Neural cell (in vitro differentiated cells): ENCODE results near the gene KDM4B.

Experiments
- CTCF ChIP-seq: fragments of 450-650 bp; IDR thresholded peaks from 2 replicates; pipeline ENCODE4 v1.5.1; 2014; ENCODE audit warnings: antibody characterized with exemption, mild to moderate bottlenecking, moderate library complexity; ENCODE audit not compliant: poor library complexity, severe bottlenecking
- EP300 ChIP-seq: fragments of 450-650 bp; conservative IDR thresholded peaks from 2 replicates; pipeline ENCODE4 v1.6.1; 2014; ENCODE audit warnings: antibody characterized with exemption, mild to moderate bottlenecking, moderate library complexity; ENCODE audit not compliant: poor library complexity, severe bottlenecking
- EZH2 ChIP-seq: fragments of 200-600, 300-800 bp; shearing (Covaris generic), sonication (generic); IDR thresholded peaks from 2 replicates; pipeline ENCODE4 v1.6.1; 2014; ENCODE audit warnings: antibody characterized with exemption, low read length, borderline replicate concordance, mild to moderate bottlenecking; ENCODE audit not compliant: insufficient read depth, poor library complexity, severe bottlenecking
- MXI1 ChIP-seq: fragments of 450-650 bp; conservative IDR thresholded peaks from 2 replicates; pipeline ENCODE4 v1.6.1; 2014; ENCODE audit warnings: antibody characterized with exemption, mild to moderate bottlenecking; ENCODE audit not compliant: poor library complexity, severe bottlenecking
- POLR2AphosphoS5 ChIP-seq: IDR thresholded peaks from 2 replicates; pipeline ENCODE4 v1.6.1; 2012
- RAD21 ChIP-seq: fragments of 450-650 bp; conservative IDR thresholded peaks from 2 replicates; pipeline ENCODE4 v1.6.1; 2014; ENCODE audit warnings: antibody characterized with exemption, mild to moderate bottlenecking, moderate library complexity
- REST ChIP-seq: IDR thresholded peaks from 2 replicates; pipeline ENCODE4 v1.6.1; 2012; ENCODE audit warnings: borderline replicate concordance
- SMC3 ChIP-seq: fragments of 450-650 bp; conservative IDR thresholded peaks from 2 replicates; pipeline ENCODE4 v1.6.1; 2014; ENCODE audit warnings: antibody characterized with exemption, mild to moderate bottlenecking, moderate library complexity; ENCODE audit not compliant: poor library complexity
- TAF1 ChIP-seq: IDR thresholded peaks from 2 replicates; pipeline ENCODE4 v1.6.1; 2012; ENCODE audit warnings: low read depth

GRCh38 chr19:5120321-5120720 is 151.4 kb downstream of the KDM4B start:
- no peak for TF ChIP-seq CTCF
- TF ChIP-seq EP300: no peak
- TF ChIP-seq EZH2: no peak
- no peak for TF ChIP-seq TAF1
- TF ChIP-seq MXI1: no peak
- TF ChIP-seq SMC3: no peak
- TF ChIP-seq POLR2AphosphoS5: no peak
- TF ChIP-seq REST: no peak
- no peak for TF ChIP-seq RAD21
